Iris pigment epithelial cell (primary cell): Measurements from ENCODE around the gene VSTM2L.
A peak's percentile ranks its signal among the peaks of the same experiment; 100 is the strongest.

Experiments
- DNase-seq: peaks from one replicate; pipeline ENCODE4 v3.0.0-alpha.2; 2011; ENCODE audit warnings: low read depth

The VSTM2L gene

GRCh38 chr20:37878835-37879599 lies 23.9 kb upstream of the VSTM2L start:
- no peak for DNase-seq

GRCh38 chr20:37879843-37880242 lies 23.1 kb upstream of the VSTM2L start:
- DNase-seq = no peak

GRCh38 chr20:37880726-37881591 lies 22.0 kb upstream of the VSTM2L start:
- DNase-seq = no peak

GRCh38 chr20:37881601-37882343 lies 21.2 kb upstream of the VSTM2L start:
- no peak for DNase-seq

- no peak for DNase-seq
Observed at GRCh38 chr20:37882961-37883712, 19.8 kb upstream of the VSTM2L start.

GRCh38 chr20:37885042-37885441 lies 17.9 kb upstream of the VSTM2L start:
- DNase-seq = no peak

- DNase-seq = no peak
Observed at GRCh38 chr20:37885593-37886503, 17.1 kb upstream of the VSTM2L start.

GRCh38 chr20:37886851-37887297 lies 16.1 kb upstream of the VSTM2L start:
- peak; percentile 27 for DNase-seq

- DNase-seq = no peak
Observed at GRCh38 chr20:37888641-37889040, 14.3 kb upstream of the VSTM2L start.

GRCh38 chr20:37890108-37890507 lies 12.8 kb upstream of the VSTM2L start:
- no peak for DNase-seq

GRCh38 chr20:37890643-37891042 lies 12.3 kb upstream of the VSTM2L start:
- no peak for DNase-seq

- no peak for DNase-seq
Observed at GRCh38 chr20:37892001-37892400, 10.9 kb upstream of the VSTM2L start.

GRCh38 chr20:37893566-37894241 lies 9.2 kb upstream of the VSTM2L start:
- no peak for DNase-seq

GRCh38 chr20:37894454-37894853 lies 8.5 kb upstream of the VSTM2L start:
- DNase-seq = no peak

- no peak for DNase-seq
Observed at GRCh38 chr20:37895166-37895565, 7.8 kb upstream of the VSTM2L start.

- no peak for DNase-seq
Observed at GRCh38 chr20:37896932-37897548, 5.9 kb upstream of the VSTM2L start.

- no peak for DNase-seq
Observed at GRCh38 chr20:37898233-37899104, 4.5 kb upstream of the VSTM2L start.
